OCI-LY7 (cell line): Measurements from ENCODE around the gene RNU1-2.

Source experiments
- CTCF ChIP-seq: fragments of 200-600 bp; sonication (generic); conservative IDR thresholded peaks from 2 replicates; pipeline ENCODE4 v1.5.1; 2014; ENCODE audit warnings: mild to moderate bottlenecking, antibody characterized with exemption, low read length, moderate library complexity, mixed read lengths
- EZH2phosphoT487 ChIP-seq: fragments of 200-600 bp; sonication (generic); IDR thresholded peaks from 2 replicates; pipeline ENCODE4 v1.6.1; 2018; ENCODE audit warnings: low read depth, borderline replicate concordance, mild to moderate bottlenecking, mixed run types, antibody characterized with exemption, low read length, moderate library complexity, mixed read lengths

- TF ChIP-seq CTCF, result no peak
- TF ChIP-seq EZH2phosphoT487, result no peak
Measured at GRCh38 chr1:16922466-16922865, 26.7 kb downstream of the RNU1-2 start.
